IMR-90 (cell line): ENCODE data around the gene MEGF8. TPM values are rescaled to one million over a fixed set of nuclear protein-coding genes. Genes with fewer than 3 reads are reported as not detected.
A peak's percentile ranks its signal among the peaks of the same experiment; 100 is the strongest.

Source experiments
- ATAC-seq: fragments of 200-7000 bp; cut with Tn5 transposase; 2 replicates; pipeline ENCODE4 v1.9.1; 2020; ENCODE audit warnings: low read depth, mild to moderate bottlenecking, moderate library complexity
- BruUV-seq: library from RNA; stranded (reverse); fragments of 400-500 nt; replicated peaks from 2 replicates; lab custom pipeline; 2021; lab: Mats Ljungman, UMichigan
- CTCF ChIA-PET: fragments of 300-600 bp; formaldehyde crosslinking; extraction: SDS; loops from one replicate; lab custom pipeline; 2021; ENCODE audit warnings: antibody characterized with exemption; lab: Yijun Ruan, JAX
- POLR2A ChIA-PET: fragments of 300-600 bp; sonication (Branson Sonifier 250); formaldehyde crosslinking; loops from one replicate; lab custom pipeline; 2022; ENCODE audit warnings: antibody characterized with exemption; ENCODE audit not compliant: unreplicated experiment; lab: Charles Lee
- DNase-seq: peaks from one replicate; pipeline ENCODE4 v3.0.0; 2013
- H2AFZ ChIP-seq: replicated peaks from 2 replicates; pipeline ENCODE3; 2013; ENCODE audit warnings: low read length, mild to moderate bottlenecking; ENCODE audit not compliant: poor library complexity
- H2AK5ac ChIP-seq: 2 replicates; pipeline ENCODE4 v1.6.1; 2013; ENCODE audit warnings: low read depth, low read length, inconsistent platforms
- H2AK9ac ChIP-seq: replicated peaks from 2 replicates; pipeline ENCODE3; 2013; ENCODE audit warnings: mild to moderate bottlenecking, low read depth, low read length, moderate library complexity; ENCODE audit not compliant: poor library complexity
- H2BK120ac ChIP-seq: 2 replicates; pipeline ENCODE4 v1.6.1; 2013; ENCODE audit warnings: low read depth, low read length, inconsistent platforms
- H2BK15ac ChIP-seq: 3 replicates; pipeline ENCODE4 v1.6.1; 2013; ENCODE audit warnings: low read depth, low read length, inconsistent platforms
- H2BK20ac ChIP-seq: 2 replicates; pipeline ENCODE4 v1.6.1; 2013; ENCODE audit warnings: low read depth, mild to moderate bottlenecking, inconsistent platforms, low read length, moderate library complexity
- H2BK5ac ChIP-seq: 2 replicates; pipeline ENCODE4 v1.6.1; 2013; ENCODE audit warnings: mild to moderate bottlenecking, low read depth, low read length, inconsistent platforms; ENCODE audit not compliant: poor library complexity, severe bottlenecking
- H3K14ac ChIP-seq: replicated peaks from 2 replicates; pipeline ENCODE4 v1.6.1; 2013; ENCODE audit warnings: low read depth, low read length, inconsistent platforms
- H3K18ac ChIP-seq: 2 replicates; pipeline ENCODE4 v1.6.1; 2013; ENCODE audit warnings: low read depth, low read length, control low read depth
- H3K23ac ChIP-seq: 2 replicates; pipeline ENCODE4 v1.6.1; 2013; ENCODE audit warnings: low read depth, low read length, inconsistent platforms
- H3K27ac ChIP-seq: 2 replicates; pipeline ENCODE4 v1.5.1; 2013; ENCODE audit warnings: mild to moderate bottlenecking, control low read depth, low read length; ENCODE audit not compliant: insufficient read depth
- H3K27me3 ChIP-seq: 2 replicates; pipeline ENCODE4 v1.6.1; 2013; ENCODE audit warnings: low read length; ENCODE audit not compliant: control insufficient read depth, insufficient read depth
- H3K36me3 ChIP-seq: 2 replicates; pipeline ENCODE4 v1.6.1; 2013; ENCODE audit warnings: low read length, mixed read lengths; ENCODE audit not compliant: control insufficient read depth, insufficient read depth
- H3K4ac ChIP-seq: 2 replicates; pipeline ENCODE4 v1.6.1; 2013; ENCODE audit warnings: low read depth, low read length, inconsistent platforms
- H3K4me1 ChIP-seq: 2 replicates; pipeline ENCODE4 v1.6.1; 2013; ENCODE audit warnings: low read length, mixed read lengths; ENCODE audit not compliant: control insufficient read depth, insufficient read depth
- H3K4me2 ChIP-seq: 2 replicates; pipeline ENCODE4 v1.6.1; 2013; ENCODE audit warnings: low read depth, mild to moderate bottlenecking, control low read depth, low read length, moderate library complexity
- H3K4me3 ChIP-seq: 2 replicates; pipeline ENCODE4 v1.5.1; 2013; ENCODE audit warnings: low read depth, mild to moderate bottlenecking, control low read depth, low read length, moderate library complexity; ENCODE audit not compliant: insufficient read depth
- H3K56ac ChIP-seq: 2 replicates; pipeline ENCODE4 v1.6.1; 2013; ENCODE audit warnings: low read length, inconsistent platforms; ENCODE audit not compliant: insufficient read depth; ENCODE audit errors: extremely low read depth
- H3K79me1 ChIP-seq, 2 experiments: 2 replicates each; pipeline ENCODE4 v1.6.1; 2013; ENCODE audit warnings: low read length in 2 of 2, inconsistent platforms in 1 of 2, low read depth in 1 of 2
- H3K9ac ChIP-seq: 2 replicates; pipeline ENCODE4 v1.6.1; 2013; ENCODE audit warnings: low read depth, low read length, control low read depth
- H3K9me1 ChIP-seq: 2 replicates; pipeline ENCODE4 v1.6.1; 2013; ENCODE audit warnings: low read length, inconsistent platforms; ENCODE audit not compliant: insufficient read depth
- H3K9me3 ChIP-seq: 2 replicates; pipeline ENCODE4 v1.6.1; 2013; ENCODE audit warnings: low read length; ENCODE audit not compliant: control insufficient read depth, insufficient read depth
- H4K20me1 ChIP-seq: 2 replicates; pipeline ENCODE4 v1.6.1; 2013; ENCODE audit warnings: low read length, inconsistent platforms; ENCODE audit not compliant: insufficient read depth
- H4K5ac ChIP-seq: 2 replicates; pipeline ENCODE4 v1.6.1; 2013; ENCODE audit warnings: mild to moderate bottlenecking, low read depth, low read length, control low read depth
- H4K8ac ChIP-seq, 2 experiments: 2 replicates each; pipeline ENCODE4 v1.6.1; 2013; ENCODE audit warnings: low read depth in 2 of 2, low read length in 2 of 2, control low read depth in 1 of 2, inconsistent platforms in 1 of 2
- H4K91ac ChIP-seq: 2 replicates; pipeline ENCODE4 v1.6.1; 2013; ENCODE audit warnings: low read depth, low read length, inconsistent platforms; ENCODE audit not compliant: insufficient read depth
- BHLHE40 ChIP-seq: fragments of 150-350 bp; IDR thresholded peaks from 2 replicates; pipeline ENCODE4 v1.6.1; 2016; ENCODE audit warnings: mild to moderate bottlenecking, low read depth, low read length
- CTCF ChIP-seq: conservative IDR thresholded peaks from 2 replicates; pipeline ENCODE4 v1.5.1; 2012; ENCODE audit warnings: mild to moderate bottlenecking, low read depth, low read length, improper control_type of control experiment
- FOS ChIP-seq: fragments of 150-350 bp; IDR thresholded peaks from 2 replicates; pipeline ENCODE4 v1.6.1; 2016; ENCODE audit warnings: low read depth, low read length
- MAZ ChIP-seq: IDR thresholded peaks from 2 replicates; pipeline ENCODE4 v1.6.1; 2012; ENCODE audit warnings: low read depth, mild to moderate bottlenecking, low read length, improper control_type of control experiment, moderate library complexity, borderline replicate concordance
- MXI1 ChIP-seq: IDR thresholded peaks from 2 replicates; pipeline ENCODE4 v1.6.1; 2012; ENCODE audit warnings: low read depth, mild to moderate bottlenecking, low read length, moderate library complexity, borderline replicate concordance
- NFE2L2 ChIP-seq: fragments of 150-350 bp; IDR thresholded peaks from 2 replicates; pipeline ENCODE4 v1.6.1; 2016; ENCODE audit warnings: low read depth, mild to moderate bottlenecking, low read length
- POLR2A ChIP-seq: IDR thresholded peaks from 2 replicates; pipeline ENCODE4 v1.6.1; 2012; ENCODE audit warnings: mild to moderate bottlenecking, low read depth, low read length
- RFX5 ChIP-seq: IDR thresholded peaks from 2 replicates; pipeline ENCODE4 v1.8.0; 2012; ENCODE audit warnings: low read depth, mild to moderate bottlenecking, low read length, moderate library complexity
- SMC3 ChIP-seq: fragments of 150-350 bp; IDR thresholded peaks from 2 replicates; pipeline ENCODE4 v1.6.1; 2016; ENCODE audit warnings: low read depth, mild to moderate bottlenecking, antibody characterized with exemption, low read length, moderate library complexity
- WGBS, 2 experiments: methylation state at CpG; one replicate each; pipeline versions ENCODE4 v1.1.5 to v1.1.7; 2013; ENCODE audit warnings: missing lambda C conversion rate in 2 of 2; ENCODE audit not compliant: insufficient read length in 1 of 2; ENCODE audit errors: extremely low coverage in 2 of 2; 5-methylcytosine and 5-hydroxymethylcytosine counted together
- dilution Hi-C: fragments of 300-500 bp; cut with HindIII; formaldehyde crosslinking; loops from one replicate; pipeline ENCODE4 v1.14.3; 2018; ENCODE audit warnings: low sequenced_read_pairs; ENCODE audit not compliant: unreplicated experiment
- in situ Hi-C: fragments of 300-500 bp; cut with MboI; formaldehyde crosslinking; loops from 3 replicates; pipeline ENCODE4 v1.14.3; 2019; ENCODE audit warnings: low sequenced_read_pairs, inconsistent platforms, mixed read lengths
- intact Hi-C: fragments of 100-400 bp; cut with micrococcal nuclease; formaldehyde crosslinking; loops from 2 replicates; pipeline ENCODE4 v1.10.0; 2022
- polyA plus RNA-seq, 3 experiments: library from polyadenylated mRNA; depleted of rRNA; stranded (reverse); fragments of >200 nt; gene quantifications; 2 replicates each; pipeline ENCODE4 v1.2.3, GENCODE V29; 2012; ENCODE audit warnings: low replicate concordance in 1 of 3
- total RNA-seq: library from RNA; depleted of rRNA; stranded (reverse); fragments of >200 nt; gene quantifications from 2 replicates; pipeline ENCODE4 v1.2.3, GENCODE V29; 2012

Gene MEGF8
- total and polyA plus RNA-seq, 2 of the 4 experiments (the other 2 are of a cell fraction), result 2.3 to 12.5 TPM

GRCh38 chr19:42422092-42422900 lies 96.9 kb downstream of the MEGF8 start:
- Histone ChIP-seq H2AK5ac (peak overlapping the region; percentile 48), H3K9me1 (peaks cover 11% of the 10 kb centered on the region), H4K5ac (no peak overlapping the region), H2BK20ac (no peak overlapping the region), H4K20me1 (peaks cover 11% of the 10 kb centered on the region; the same call in 1 of the 2 replicates), H3K9me3 (no peaks in the 10 kb centered on the region), H3K4me1 (peaks cover 9% of the 10 kb centered on the region), H3K18ac (no peak overlapping the region), H3K23ac (peak overlapping the region; percentile 26; the same call in 1 of the 2 replicates), H3K4me2 (peak overlapping the region; percentile 84), H3K56ac (no peak overlapping the region), H4K91ac (no peak overlapping the region), H3K79me1 (peaks cover 4 to 19% of the 10 kb centered on the region in 2 experiments; a peak in 2 of 4 replicates), H3K14ac (no peak overlapping the region), H2BK15ac (no peak overlapping the region), H2AFZ (peak overlapping the region; percentile 96), H2AK9ac (peak overlapping the region; percentile 22), H3K27ac (no peak overlapping the region), H2BK120ac (no peak overlapping the region), H2BK5ac (no peak overlapping the region), H3K4me3 (no peak overlapping the region; the same call in 1 of the 2 replicates), H3K4ac (peak overlapping the region; percentile 11; the same call in 1 of the 2 replicates), H3K9ac (no peak overlapping the region), H3K27me3 (no peaks in the 10 kb centered on the region), H4K8ac (peak overlapping the region in 1 of 2 experiments; percentile 84; a peak in 1 of 4 replicates), H3K36me3 (no peaks in the 10 kb centered on the region)
- TF ChIP-seq NFE2L2 (no peak), MAZ (no peak), FOS (no peak), POLR2A (no peak), SMC3 (no peak), BHLHE40 (no peak), CTCF (no peak), MXI1 (no peak), RFX5 (no peak)
- DNase-seq, result no peak
- WGBS, 2 experiments, result 66% methylated on average over 7 of the region's 17 CpGs; no CpG with 5 or more reads in 1 of the 2 experiments
- in situ Hi-C loops, result no loop called here
- ATAC-seq, result no peak
- no TSS peak for BruUV-seq
- dilution Hi-C loops, result no loop called here
- POLR2A ChIA-PET, result no interaction called here
- CTCF ChIA-PET, result interaction anchor here (2.0 kb wide), 1 partner anchor 18 kb away, joined by 9 read pairs; no protein-coding TSS in a partner anchor
- intact Hi-C loops, result no loop called here
